Gastrocnemius medialis (tissue), 4 donors: ENCODE data around the gene MYOD1.

ENCODE experiments used
- POLR2A ChIP-seq, 2 donors: fragments of 450-650 bp; IDR thresholded peaks; one replicate each; pipeline ENCODE4 v1.6.1; 2017; ENCODE audit warnings: antibody characterized with exemption in 2 of 2, mild to moderate bottlenecking in 2 of 2, moderate library complexity in 2 of 2
- TF ChIP-seq, protein P1 (sequence below), 5 experiments: fragments of 450-650 bp in 3 of 5; fragments of 200-600 bp in 2 of 5; sonication (generic) in 2 of 5; IDR thresholded peaks in 4 of 5; conservative IDR thresholded peaks in 1 of 5; 1 replicate in 4 of 5; 2 replicates in 1 of 5; pipeline ENCODE4 v1.5.1; 2016 to 2019; ENCODE audit warnings: antibody characterized with exemption in 5 of 5, mild to moderate bottlenecking in 3 of 5, moderate library complexity in 3 of 5

DNA sequence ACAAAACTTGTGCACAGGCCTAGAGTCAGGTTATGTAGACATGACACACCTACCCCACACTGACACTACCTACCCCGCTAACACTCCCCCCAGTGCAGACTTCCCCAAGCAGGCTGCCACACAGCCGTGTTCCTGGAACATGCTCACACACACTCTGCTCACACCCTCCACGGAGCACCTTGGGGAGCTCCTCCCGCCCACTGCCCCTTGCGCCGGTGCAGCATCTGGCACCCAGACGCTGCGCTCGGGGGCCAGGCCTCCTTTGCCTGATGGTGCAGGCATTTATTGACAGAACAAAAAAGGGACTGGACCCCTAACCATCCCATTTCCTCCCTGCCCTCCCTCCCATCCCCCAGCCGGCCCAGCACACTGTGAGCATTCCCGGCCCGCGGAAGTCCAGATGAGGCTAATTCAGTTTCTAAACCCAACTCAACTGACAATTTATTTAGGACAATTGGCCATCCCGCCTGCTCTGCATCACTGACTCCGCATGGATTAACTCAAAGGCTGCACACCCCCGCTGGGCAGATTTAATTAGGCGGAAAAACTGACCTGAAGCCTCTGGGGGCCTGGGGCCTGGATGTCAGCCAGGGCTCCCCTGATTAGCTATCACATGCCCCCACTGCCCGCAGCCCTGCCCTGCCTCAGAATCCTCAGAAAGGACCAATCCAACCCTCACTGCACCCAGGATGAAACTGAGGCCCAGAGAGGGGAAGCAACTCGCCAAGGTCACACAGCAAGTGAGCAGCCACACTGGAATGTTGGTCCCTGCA lies 45.3 kb downstream of the MYOD1 start:
- TF ChIP-seq, protein P1, sequence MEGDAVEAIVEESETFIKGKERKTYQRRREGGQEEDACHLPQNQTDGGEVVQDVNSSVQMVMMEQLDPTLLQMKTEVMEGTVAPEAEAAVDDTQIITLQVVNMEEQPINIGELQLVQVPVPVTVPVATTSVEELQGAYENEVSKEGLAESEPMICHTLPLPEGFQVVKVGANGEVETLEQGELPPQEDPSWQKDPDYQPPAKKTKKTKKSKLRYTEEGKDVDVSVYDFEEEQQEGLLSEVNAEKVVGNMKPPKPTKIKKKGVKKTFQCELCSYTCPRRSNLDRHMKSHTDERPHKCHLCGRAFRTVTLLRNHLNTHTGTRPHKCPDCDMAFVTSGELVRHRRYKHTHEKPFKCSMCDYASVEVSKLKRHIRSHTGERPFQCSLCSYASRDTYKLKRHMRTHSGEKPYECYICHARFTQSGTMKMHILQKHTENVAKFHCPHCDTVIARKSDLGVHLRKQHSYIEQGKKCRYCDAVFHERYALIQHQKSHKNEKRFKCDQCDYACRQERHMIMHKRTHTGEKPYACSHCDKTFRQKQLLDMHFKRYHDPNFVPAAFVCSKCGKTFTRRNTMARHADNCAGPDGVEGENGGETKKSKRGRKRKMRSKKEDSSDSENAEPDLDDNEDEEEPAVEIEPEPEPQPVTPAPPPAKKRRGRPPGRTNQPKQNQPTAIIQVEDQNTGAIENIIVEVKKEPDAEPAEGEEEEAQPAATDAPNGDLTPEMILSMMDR (IDR thresholded peaks at IDR 0.05 in 4 of 5, conservative IDR thresholded peaks at IDR 0.05 in 1 of 5) = no peak
- TF ChIP-seq POLR2A (IDR thresholded peaks at IDR 0.05) = no peak
